Progenitor cell of endocrine pancreas (in vitro differentiated cells): ENCODE results near the gene CCL24. TPM values are rescaled to one million over a fixed set of nuclear protein-coding genes. Genes with fewer than 3 reads are reported as not detected.
"Not testable (repeated sequence)": the region's sequence is repeated elsewhere in the genome, so short reads cannot be mapped to it uniquely, and the experiment has no call there.

Experiments
- DNase-seq: peaks from one replicate; pipeline ENCODE4 v3.0.0; 2021; ENCODE audit warnings: low spot score; ENCODE audit not compliant: unreplicated experiment
- H3K27ac Mint-ChIP-seq: 2 replicates; pipeline ENCODE4 v1.8.0; 2021; ENCODE audit warnings: mild to moderate bottlenecking, moderate library complexity, mixed read lengths
- H3K27me3 Mint-ChIP-seq: 2 replicates; pipeline ENCODE4 v1.8.0; 2021; ENCODE audit warnings: mixed read lengths
- H3K36me3 Mint-ChIP-seq: 2 replicates; pipeline ENCODE4 v1.8.0; 2022; ENCODE audit warnings: mixed read lengths; ENCODE audit not compliant: insufficient read depth
- H3K4me1 Mint-ChIP-seq: 2 replicates; pipeline ENCODE4 v1.8.0; 2021; ENCODE audit warnings: low read depth, mixed read lengths
- H3K4me3 Mint-ChIP-seq: 2 replicates; pipeline ENCODE4 v1.8.0; 2021; ENCODE audit warnings: low read depth, mild to moderate bottlenecking, moderate library complexity, mixed read lengths
- H3K9me3 Mint-ChIP-seq: 2 replicates; pipeline ENCODE4 v1.8.0; 2021; ENCODE audit warnings: low read depth, mixed read lengths
- long read RNA-seq: library from polyadenylated mRNA; unstranded; transcript quantifications from one replicate; pipeline ENCODE4 v2.0.0, GENCODE V29; 2020
- total RNA-seq: library from RNA; stranded (reverse); gene quantifications from 2 replicates; pipeline ENCODE4 v1.2.1, GENCODE V29; 2021
- TF ChIP-seq, protein P1 (sequence below): fragments of 200-600 bp; sonication (generic); IDR thresholded peaks from one replicate; pipeline ENCODE4 v1.5.0; 2021; ENCODE audit warnings: antibody characterized with exemption, mild to moderate bottlenecking; ENCODE audit not compliant: unreplicated experiment

The CCL24 gene, protein sequence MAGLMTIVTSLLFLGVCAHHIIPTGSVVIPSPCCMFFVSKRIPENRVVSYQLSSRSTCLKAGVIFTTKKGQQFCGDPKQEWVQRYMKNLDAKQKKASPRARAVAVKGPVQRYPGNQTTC
- not detected in 2 replicates for total RNA-seq
- long read RNA-seq = 0 reads

DNA sequence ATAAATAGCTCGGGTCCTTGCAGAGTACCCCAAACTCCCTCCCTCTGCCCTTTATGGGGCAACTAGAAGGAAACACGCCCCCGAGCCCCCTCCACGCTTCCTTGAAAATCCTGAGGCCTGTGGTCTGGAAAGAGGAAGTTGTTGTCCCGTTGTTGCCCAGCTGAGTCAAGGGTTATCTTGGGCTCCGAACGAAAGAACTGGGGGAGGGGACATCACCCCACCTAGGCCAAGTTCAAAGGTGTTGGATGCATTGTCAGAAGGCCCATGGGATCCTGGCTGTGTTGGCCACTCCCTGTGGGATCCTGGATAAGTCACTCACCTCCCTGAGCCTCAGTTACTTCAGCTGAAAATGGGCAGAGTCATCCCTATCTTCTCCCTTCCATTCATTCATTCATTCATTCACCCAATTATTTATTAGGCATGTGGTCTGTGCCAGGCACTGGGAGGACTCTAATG is at the start of gene CCL24:
TSS of gene CCL24 (minus strand) at position 26 of the 456 bp plus-strand sequence. CDS start 91 bp downstream, outside the sequence.
- no peak within 1 kb of the TSS for H3K4me3 Mint-ChIP-seq
- H3K27me3 Mint-ChIP-seq = no peaks in the 10 kb centered on the region
- DNase-seq = no peak
- no peaks in the 10 kb centered on the region for H3K4me1 Mint-ChIP-seq
- TF ChIP-seq, protein P1, sequence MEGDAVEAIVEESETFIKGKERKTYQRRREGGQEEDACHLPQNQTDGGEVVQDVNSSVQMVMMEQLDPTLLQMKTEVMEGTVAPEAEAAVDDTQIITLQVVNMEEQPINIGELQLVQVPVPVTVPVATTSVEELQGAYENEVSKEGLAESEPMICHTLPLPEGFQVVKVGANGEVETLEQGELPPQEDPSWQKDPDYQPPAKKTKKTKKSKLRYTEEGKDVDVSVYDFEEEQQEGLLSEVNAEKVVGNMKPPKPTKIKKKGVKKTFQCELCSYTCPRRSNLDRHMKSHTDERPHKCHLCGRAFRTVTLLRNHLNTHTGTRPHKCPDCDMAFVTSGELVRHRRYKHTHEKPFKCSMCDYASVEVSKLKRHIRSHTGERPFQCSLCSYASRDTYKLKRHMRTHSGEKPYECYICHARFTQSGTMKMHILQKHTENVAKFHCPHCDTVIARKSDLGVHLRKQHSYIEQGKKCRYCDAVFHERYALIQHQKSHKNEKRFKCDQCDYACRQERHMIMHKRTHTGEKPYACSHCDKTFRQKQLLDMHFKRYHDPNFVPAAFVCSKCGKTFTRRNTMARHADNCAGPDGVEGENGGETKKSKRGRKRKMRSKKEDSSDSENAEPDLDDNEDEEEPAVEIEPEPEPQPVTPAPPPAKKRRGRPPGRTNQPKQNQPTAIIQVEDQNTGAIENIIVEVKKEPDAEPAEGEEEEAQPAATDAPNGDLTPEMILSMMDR = no peak
- H3K27ac Mint-ChIP-seq = no peak within 1 kb of the TSS
- no peaks in the 10 kb centered on the region for H3K9me3 Mint-ChIP-seq
- no peaks in the 10 kb centered on the region for H3K36me3 Mint-ChIP-seq

DNA sequence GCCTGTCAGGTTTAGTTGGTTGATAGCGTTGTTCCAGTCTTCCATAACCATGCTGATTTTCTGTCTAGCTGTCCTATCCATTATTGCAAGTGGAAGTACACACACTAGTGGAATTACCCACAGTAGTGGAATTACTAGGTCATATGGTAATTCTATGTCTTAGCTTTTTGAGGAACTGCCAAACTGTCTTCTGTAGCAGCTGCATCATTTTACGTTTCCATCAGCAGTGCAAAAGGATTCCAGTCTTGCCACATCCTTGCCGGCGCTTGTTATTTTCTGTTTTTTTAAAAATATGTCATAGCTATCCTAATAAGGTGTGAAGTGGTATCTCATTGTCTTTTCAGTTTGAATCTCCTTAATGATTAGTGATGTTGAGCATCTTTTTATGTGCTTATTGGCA is 48.0 kb upstream of the CCL24 start:
- no peaks in the 10 kb centered on the region for H3K9me3 Mint-ChIP-seq
- H3K4me3 Mint-ChIP-seq = no peak overlapping the region
- H3K27me3 Mint-ChIP-seq = peaks cover 4% of the 10 kb centered on the region
- TF ChIP-seq, protein P1 = no peak
- H3K36me3 Mint-ChIP-seq = no peaks in the 10 kb centered on the region
- DNase-seq = no peak
- H3K4me1 Mint-ChIP-seq = no peaks in the 10 kb centered on the region
- H3K27ac Mint-ChIP-seq = no peak overlapping the region

DNA sequence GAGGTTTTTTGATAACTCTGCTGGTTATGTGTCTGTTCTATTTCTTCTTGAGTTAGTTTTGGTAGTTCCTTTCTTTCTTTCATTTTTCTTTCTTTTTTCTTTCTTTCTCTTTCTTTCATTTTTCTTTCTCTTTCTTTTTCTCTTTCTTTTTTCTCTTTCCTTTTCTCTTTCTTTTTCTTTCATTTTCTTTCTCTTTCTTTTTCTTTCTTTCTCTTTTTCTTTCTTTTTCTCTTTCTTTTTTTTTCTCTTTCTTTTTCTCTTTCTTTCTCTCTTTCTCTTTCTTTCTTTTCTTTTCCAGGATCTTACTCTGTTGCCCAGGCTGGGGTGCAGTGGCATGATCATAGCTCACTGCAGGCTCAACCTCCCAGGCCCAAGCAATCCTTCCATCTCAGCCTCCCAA is 44.8 kb upstream of the CCL24 start:
- H3K27me3 Mint-ChIP-seq = no peaks in the 10 kb centered on the region
- H3K36me3 Mint-ChIP-seq = no peaks in the 10 kb centered on the region
- no peaks in the 10 kb centered on the region for H3K4me1 Mint-ChIP-seq
- DNase-seq = no peak
- TF ChIP-seq, protein P1 = no peak
- H3K9me3 Mint-ChIP-seq = no peaks in the 10 kb centered on the region
- H3K27ac Mint-ChIP-seq = no peak overlapping the region
- H3K4me3 Mint-ChIP-seq = no peak overlapping the region

DNA sequence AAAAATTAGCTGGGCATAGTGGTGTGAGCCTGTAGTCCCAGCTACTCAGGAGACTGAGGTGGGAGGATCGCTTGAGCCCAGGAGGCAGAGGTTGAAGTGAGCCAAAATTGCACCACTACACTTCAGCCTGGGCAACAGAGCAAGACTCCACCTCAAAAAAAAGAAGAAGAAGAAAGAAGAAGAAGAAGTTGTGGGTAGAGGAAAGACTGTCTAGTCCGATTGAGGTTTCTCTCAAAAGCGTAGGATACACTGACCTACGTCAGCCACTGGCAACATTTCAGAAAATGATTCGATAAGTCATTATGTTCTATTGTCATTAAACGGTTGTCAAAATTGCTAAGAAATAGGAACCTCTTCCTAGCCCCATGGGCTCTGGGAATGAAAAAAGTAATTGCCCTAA is 42.9 kb upstream of the CCL24 start:
- no peaks in the 10 kb centered on the region for H3K27me3 Mint-ChIP-seq
- H3K9me3 Mint-ChIP-seq = no peaks in the 10 kb centered on the region
- H3K4me1 Mint-ChIP-seq = no peaks in the 10 kb centered on the region
- no peaks in the 10 kb centered on the region for H3K36me3 Mint-ChIP-seq
- TF ChIP-seq, protein P1 = no peak
- no peak overlapping the region for H3K27ac Mint-ChIP-seq
- H3K4me3 Mint-ChIP-seq = no peak overlapping the region
- DNase-seq = no peak

DNA sequence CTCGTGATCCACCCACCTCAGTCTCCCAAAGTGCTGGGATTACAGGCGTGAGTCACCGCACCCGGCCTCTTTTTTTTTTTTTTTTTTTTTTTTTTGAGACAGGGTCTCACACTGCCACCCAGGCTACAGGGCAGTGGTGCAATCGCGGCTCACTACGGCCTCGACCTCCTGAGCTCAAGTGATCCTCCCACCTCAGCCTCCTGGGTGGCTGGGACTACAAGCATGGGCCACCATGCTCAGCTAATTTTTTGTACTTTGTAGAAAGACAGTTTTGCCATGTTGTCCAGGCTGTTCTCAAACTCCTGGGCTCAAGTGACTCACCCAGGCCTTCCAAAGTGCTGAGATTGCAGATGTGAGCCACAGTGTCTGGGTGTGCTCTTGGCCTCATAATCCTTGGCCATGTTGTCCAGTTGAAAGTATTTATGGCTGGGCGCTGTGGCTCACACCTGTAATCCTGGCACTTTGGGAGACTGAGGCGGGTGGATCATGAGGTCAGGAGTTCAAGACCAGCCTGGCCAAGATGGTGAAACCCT is 41.3 kb upstream of the CCL24 start:
- not testable (repeated sequence) for DNase-seq, H3K9me3 Mint-ChIP-seq, H3K4me1 Mint-ChIP-seq, H3K27me3 Mint-ChIP-seq, H3K36me3 Mint-ChIP-seq, H3K4me3 Mint-ChIP-seq, H3K27ac Mint-ChIP-seq

DNA sequence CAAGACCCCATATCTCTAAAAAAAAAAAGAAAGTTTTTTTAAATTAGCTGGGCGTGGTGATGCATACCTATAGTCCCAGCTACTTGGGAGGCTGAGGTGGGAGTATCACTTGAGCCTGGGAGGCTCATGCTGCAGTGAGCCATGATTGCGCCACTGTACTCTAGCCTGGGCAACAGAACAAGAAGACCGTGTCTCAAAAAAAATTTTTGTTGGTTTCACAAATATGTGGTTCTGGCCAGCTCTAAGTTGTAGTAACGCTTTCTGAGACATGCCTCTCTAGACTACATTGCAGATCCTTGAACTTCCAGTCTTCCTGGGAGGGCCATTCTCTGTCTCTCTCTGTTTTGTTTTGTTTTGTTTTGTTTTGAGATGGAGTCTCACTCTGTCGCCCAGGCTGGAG is 40.6 kb upstream of the CCL24 start:
- no peaks in the 10 kb centered on the region for H3K9me3 Mint-ChIP-seq
- TF ChIP-seq, protein P1 = no peak
- H3K36me3 Mint-ChIP-seq = no peaks in the 10 kb centered on the region
- no peak for DNase-seq
- H3K4me3 Mint-ChIP-seq = no peak overlapping the region
- no peaks in the 10 kb centered on the region for H3K4me1 Mint-ChIP-seq
- H3K27ac Mint-ChIP-seq = no peak overlapping the region
- H3K27me3 Mint-ChIP-seq = peaks cover 4% of the 10 kb centered on the region
